ENCODE measurements around the gene CTNNA2. TPM values are rescaled to one million over a fixed set of nuclear protein-coding genes. Genes with fewer than 3 reads are reported as not detected.

The CTNNA2 gene
- total RNA-seq, 1 experiment from 2014 or later, result not detected

DNA sequence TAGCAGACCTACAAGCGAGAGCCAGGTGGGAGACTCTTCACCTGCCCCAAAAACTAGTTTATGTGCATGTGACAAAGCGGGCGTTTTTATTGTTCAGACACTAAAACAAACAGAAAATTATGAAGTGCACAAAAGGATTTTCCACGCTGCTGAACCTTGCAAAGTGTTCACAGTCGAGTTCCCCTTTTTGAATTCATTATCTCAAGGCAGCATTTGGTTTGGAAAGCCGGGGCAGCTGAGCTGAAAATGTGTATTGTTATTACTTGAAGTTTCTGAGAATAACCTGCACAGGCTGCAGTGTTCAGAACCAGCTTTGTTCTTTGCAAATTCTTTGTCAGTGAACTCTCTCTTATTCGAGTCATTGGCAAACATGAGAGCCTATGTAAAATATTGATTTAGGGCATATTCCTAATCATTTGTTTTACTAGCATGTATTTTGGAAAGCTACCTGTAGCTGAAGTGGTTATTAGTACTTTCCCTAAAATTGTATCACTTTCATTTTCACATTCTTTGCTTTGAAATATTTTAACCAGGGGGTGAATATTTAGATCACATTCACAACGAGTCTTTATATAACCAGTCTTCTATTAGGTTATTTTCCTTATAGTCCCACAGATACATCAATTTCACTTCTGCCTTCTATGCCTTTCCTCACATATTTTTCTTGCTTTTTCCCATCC lies 732.2 kb downstream of the CTNNA2 start:
- no peak for DNase-seq (ENCODE audit: extremely low read depth, low read depth)

- DNase-seq (ENCODE audit: extremely low read depth, low read depth), result no peak
Observed at GRCh38 chr2:80246534-80246933, 733.7 kb downstream of the CTNNA2 start.

- DNase-seq (ENCODE audit: extremely low read depth, low read depth), result no peak
Observed at GRCh38 chr2:80247339-80247738, 734.5 kb downstream of the CTNNA2 start.

DNA sequence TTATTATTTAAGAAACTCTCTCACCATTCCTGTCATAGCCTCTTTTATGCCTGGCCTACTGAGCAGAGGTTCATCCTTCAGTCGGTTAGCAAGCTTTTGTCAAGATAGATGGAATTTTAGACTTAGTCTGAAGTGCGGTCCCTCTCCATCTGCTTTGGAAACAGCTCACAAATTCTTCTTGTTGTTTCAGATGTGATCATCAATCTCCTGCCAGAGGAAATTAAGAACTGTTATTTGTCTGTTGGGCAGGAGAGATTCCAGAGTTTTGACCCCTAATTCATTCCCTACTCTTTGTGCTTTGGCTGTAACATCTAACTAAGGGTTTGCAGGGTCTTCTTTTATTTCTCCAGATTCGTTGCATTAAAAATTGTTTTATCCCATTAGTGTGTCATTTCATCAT lies 735.3 kb downstream of the CTNNA2 start:
- no peak for DNase-seq (ENCODE audit: extremely low read depth, low read depth)

DNA sequence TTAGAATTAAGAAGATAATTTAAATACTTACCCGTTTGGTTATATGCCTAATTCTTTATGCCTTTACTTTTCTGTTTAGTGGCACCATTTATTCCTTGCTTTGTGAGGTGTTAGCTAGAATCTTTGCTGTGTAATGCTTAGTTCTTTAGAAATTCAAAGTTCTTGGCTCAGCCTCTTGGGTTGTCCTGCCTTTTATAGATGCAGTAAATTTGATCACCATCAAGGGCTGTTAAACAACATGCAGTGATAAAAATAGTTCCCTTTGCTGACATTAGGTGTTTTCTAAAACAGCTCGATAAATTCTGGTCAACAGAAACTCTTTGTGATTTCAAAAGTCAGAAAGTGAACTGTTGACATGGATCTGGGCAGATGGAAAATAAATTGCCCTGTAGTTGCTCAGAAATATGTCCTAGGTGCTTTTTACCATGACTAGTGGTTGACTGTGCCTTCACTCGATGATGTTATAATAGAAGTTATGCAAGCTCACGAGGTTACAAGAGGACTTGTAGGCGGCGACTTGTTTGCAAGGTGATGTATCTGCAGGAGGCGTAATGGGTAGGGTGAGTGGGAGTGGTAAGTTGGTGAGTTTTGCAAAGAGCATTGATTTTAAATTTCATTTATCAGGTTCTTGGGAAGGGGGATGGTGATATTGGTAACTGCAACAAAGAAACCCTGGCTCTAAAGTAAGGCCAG lies 739.6 kb downstream of the CTNNA2 start:
- no peak for DNase-seq (ENCODE audit: extremely low read depth, low read depth)

DNA sequence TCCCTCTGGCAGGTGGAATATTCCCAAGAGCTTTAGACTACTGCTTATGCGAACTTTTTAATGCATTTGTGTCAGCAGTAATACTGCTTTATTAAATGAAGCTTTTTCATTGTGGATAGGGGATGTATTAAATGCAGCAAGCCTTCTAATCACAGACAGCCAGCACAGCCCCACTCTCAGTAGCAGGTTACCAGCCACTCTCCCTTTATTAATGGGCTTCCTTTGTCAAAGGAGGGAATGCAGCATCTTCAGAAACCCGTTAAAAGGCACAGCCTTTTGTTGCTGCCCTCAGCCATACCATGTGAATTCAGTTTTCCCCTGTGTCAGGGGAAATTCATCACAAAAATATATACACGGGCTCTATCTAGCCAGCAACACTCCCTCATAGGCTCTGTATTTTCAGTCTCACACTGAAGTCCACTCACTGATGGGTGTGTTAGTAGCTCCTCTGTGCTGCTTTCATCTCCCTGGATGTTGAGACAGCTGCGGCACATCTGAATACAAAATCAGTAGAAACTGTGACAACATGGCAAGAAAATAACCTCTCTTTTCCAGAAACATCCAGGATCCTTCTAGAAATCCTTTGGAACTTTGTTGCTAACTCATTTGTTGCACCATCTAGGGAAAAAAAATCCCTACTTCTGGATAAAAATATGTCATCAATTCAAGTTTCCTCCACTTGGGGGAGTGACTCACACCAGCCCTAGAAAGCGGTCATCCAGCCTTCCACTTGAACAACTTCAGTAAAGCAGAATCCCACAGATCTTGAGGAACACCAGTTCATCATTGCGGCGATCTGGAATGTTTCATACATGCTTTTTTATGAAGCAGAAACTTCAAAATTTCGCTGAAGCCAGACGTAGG lies 743.3 kb downstream of the CTNNA2 start:
- no peak for DNase-seq (ENCODE audit: extremely low read depth, low read depth)

DNA sequence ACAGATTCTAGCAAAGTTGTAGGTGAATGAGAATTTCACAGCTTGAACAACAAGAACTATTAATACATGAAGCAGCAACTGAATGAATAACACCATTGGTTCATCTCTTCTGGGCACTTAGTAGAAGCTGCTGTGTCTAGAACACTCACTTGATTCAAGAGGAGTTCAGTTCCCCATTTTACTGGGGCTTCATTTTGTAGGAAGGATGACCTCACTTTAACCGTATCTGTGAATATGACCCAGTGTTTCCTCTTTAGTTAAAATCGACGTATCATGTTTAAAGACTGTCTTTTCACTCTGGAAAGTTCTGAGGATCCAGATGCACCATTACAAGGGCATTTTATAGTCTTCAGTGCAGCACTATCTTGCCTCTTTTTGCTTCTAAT lies 743.9 kb downstream of the CTNNA2 start:
- DNase-seq (ENCODE audit: extremely low read depth, low read depth), result no peak

DNA sequence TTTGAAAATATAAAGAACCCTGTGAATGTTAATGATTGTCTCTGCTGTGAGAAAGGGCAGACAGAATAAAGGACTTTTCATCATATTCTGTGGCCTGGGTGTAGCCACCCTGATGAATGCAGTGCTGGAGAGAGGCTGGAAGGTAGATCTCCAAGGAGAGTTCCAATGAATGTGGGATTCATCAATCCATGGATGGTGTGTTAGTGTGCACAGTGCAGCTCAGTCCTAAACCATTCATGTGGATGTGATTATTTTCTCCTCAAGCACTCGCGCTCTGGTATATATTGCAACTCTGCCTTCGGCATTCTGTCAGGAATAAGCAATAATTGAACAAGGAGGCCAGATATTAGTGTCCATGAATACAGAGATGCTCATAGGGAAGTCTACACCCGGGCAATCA lies 744.6 kb downstream of the CTNNA2 start:
- DNase-seq (ENCODE audit: extremely low read depth, low read depth), result no peak

- DNase-seq (ENCODE audit: extremely low read depth, low read depth), result no peak
Observed at GRCh38 chr2:80258341-80258740, 745.5 kb downstream of the CTNNA2 start.

DNA sequence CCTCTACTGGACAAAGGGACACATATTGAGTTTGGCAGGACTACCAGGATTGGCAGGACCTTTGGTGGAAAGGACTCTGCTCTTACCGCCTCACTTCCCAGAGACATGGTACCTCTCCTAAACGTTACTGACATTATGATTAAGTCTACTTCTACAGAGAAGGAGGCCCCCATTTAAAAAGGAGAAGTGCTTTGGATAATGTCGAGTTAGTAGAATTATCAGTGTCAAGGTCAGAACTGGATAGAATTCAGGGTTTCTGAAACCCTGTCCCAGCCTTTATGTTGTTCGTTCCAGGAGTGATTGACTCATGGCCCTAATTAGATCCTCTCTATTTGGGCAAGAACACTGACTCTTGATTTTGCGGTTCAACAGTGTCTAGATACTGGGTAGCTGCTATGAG lies 745.9 kb downstream of the CTNNA2 start:
- no peak for DNase-seq (ENCODE audit: extremely low read depth, low read depth)

- DNase-seq (ENCODE audit: extremely low read depth, low read depth), result no peak
Observed at GRCh38 chr2:80259292-80259691, 746.4 kb downstream of the CTNNA2 start.

DNA sequence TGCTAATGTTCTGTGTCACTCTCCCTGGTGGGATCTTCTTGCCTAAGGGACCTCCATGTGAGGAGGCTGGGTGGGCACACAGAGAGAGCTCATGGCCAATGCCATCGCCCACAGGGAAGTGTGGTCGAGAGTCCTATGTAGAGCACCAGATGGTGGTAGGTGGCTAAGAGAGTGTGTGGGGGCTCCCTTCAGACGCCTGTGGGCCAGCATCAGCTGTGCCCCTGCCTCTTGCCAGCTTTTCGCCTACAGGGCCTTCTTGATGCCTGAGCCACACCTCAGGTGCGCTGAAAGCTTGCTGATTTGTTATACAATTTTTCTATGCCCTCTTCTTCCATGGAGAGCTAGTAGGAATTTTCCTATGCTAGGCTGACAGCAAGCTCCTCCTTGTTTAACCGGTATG lies 753.4 kb downstream of the CTNNA2 start:
- DNase-seq (ENCODE audit: extremely low read depth, low read depth), result no peak

DNA sequence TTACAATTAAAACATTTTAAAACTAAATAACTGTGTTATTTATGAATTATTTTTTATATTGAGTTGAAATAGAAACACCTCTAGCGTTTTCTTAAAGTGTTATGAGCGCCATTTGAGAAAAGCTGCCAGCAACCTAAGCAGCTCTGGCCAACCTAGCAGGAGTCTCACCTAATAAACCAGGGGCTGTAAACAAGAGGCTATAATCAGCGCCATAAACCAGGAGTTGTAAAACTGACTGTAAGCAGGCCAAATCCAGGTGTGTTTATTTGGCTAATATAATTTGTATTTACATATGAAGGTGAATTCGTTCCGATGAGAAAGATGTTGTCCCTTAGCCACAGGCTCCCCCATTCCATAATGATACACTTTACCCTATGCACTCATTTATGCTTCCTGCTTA lies 757.0 kb downstream of the CTNNA2 start:
- no peak for DNase-seq (ENCODE audit: extremely low read depth, low read depth)

GRCh38 chr2:80280598-80280997 lies 767.7 kb downstream of the CTNNA2 start:
- no peak for DNase-seq (ENCODE audit: extremely low read depth, low read depth)

DNA sequence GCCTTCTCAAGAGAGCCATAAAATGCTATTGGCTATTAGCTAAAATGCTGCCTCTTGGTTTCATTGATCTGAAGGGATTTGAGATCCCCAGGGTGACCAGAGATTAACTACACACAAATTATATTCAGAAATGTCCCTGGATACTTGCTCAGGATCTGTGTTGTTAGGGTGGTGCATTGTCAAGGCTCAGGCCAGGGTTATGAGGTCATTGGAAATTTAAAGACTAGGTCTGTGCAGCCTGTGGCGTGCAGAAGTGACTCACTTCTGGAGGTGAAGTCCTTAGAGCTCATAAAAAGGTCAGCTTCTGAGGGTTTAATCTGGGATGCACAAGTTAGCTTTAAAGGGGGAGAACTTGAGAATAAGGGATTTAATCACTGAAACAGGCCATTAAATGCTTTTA lies 768.2 kb downstream of the CTNNA2 start:
- no peak for DNase-seq (ENCODE audit: extremely low read depth, low read depth)

DNA sequence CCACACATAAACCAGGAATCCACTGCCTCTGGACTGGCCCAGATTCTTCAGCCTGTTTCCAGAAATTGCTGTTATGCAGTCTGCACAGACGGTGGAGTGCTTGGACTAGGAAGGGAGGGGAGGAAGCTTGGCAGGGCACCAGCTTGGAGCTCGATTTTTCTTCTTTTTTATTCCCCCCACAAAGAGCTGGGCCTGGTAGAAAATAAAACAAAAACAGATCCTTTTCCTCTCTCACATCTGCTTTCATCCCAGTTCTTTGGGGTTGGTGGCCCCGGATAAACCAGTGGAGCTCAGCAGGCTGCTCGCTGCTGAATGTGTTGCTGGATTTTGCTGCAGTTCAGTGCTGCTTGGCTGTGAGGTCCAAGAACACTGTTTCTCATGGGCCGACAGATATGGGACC lies 775.7 kb downstream of the CTNNA2 start:
- DNase-seq (ENCODE audit: extremely low read depth, low read depth), result no peak

DNA sequence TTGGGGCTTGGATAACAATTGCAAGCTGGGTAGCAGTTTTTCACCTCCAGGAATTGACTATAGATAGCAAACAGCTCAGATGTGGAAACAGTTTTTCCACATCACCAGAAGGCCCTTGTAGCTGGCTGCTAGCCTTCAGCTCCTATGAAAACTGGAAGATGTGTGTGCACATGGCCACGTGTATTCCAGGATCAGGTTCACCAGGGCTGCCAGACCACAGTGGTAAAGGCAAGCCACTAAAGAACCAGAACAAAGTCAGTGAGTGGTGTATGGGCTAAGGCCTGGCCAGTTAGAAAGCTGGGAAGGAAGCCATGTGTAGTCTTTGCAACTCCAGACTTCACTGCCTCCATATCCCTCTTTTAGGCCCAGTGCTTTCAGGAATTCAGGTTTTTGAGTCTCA lies 778.8 kb downstream of the CTNNA2 start:
- no peak for DNase-seq (ENCODE audit: extremely low read depth, low read depth)

DNA sequence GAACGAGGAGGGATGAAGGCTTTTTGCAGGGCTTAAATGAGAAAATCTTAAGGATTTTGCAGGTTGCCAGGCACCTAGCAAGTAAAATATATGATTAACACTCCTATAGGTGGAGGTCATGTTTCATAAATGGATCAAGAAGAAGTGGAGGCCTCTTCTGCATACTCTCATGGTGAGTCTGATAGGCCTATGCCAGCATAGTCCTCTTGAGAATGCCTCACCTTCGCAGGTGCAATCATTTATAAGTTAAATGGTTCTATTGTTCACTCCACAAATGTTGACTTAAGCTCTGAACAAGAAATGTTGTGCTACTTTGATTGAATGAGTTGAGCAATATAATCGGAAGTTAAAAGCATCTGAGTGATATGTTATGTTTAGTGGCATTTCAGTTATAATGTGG lies 779.6 kb downstream of the CTNNA2 start:
- no peak for DNase-seq (ENCODE audit: extremely low read depth, low read depth)

DNA sequence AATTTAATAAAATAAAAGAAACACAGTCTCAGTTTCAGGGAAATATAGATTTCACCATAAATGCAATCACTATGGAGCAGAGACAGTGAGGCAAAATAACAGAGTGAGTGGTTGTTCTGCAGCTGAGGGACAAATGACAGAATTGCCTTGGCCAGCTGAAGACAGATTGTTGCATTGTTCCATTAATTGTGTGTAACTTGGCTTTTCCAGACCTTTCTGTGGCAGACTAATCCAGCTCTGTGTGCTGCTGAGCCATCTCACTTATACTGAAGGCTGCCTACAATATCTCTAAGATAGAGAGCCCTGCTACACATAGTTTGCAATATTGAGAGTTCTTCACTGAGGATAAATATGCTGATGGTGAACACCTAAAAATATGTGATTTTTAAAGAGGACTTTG lies 780.2 kb downstream of the CTNNA2 start:
- no peak for DNase-seq (ENCODE audit: extremely low read depth, low read depth)

DNA sequence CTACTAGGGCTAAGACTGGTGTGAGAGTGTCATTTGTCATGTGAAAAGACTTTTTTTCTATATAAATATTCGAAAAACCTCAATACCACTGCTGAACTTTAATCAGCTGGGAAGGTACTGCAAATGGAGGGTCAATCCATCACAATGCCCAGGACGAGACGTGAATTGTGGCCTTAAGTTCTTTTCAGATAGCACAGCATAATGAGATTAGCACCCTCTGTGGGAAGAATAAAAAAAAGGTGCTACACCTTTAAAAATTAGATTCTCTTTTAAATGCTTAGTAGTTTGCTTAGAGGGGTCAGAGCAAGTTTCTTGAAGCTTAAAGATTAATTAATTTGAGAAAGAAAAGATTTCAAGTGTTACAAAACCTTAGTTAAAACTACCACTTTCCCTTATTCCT lies 786.1 kb downstream of the CTNNA2 start:
- no peak for DNase-seq (ENCODE audit: extremely low read depth, low read depth)

DNA sequence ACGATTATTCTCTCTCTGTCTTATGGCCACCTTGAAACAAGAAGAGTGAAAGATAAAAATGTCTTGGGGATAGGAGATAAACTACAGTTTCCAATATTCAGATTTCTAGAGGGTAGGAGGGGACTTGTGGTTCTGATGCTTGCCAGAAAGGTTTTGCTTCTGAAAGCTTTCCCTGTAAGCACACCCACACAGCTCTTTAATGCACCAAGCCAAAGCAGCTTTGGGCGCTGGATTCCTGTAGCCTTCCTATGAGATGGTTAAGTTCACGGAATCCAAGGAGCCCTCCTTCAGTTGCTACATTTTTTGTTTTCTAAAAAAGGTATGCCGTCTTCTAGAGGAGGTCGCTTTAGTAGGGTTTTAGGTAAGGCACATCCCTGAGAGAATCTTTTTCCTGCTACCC lies 786.8 kb downstream of the CTNNA2 start:
- no peak for DNase-seq (ENCODE audit: extremely low read depth, low read depth)

- no peak for DNase-seq (ENCODE audit: extremely low read depth, low read depth)
Observed at GRCh38 chr2:80300346-80300745, 787.5 kb downstream of the CTNNA2 start.

All from NCI-H460 (cell line).